ENCODE measurements around the gene C5orf24. TPM values are rescaled to one million over a fixed set of nuclear protein-coding genes. Genes with fewer than 3 reads are reported as not detected.
"Not testable (repeated sequence)": the region's sequence is repeated elsewhere in the genome, so short reads cannot be mapped to it uniquely, and the experiment has no call there.

Gene C5orf24
- total RNA-seq, 2 experiments from 2014 or later, result 25.8 to 30.5 TPM

DNA sequence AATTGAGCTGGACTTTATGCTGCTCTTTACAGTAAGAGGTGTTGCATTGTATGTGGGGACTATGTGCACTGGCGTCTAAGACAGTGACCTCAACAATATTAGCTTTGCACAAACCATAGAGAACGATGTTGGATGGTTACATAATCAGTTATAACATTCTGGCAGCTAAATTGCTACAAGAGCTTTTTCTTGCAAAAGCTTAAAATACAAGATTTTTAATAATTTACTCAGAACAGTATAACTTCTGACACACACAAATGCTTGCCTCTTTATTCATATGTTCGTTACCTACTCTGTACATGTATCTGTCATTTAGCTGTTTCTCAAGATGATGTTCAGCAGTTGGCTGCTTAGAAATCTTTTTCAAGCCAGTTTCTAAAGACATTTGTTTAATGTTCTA lies 11.6 kb downstream of the C5orf24 start:
- ATAC-seq (no peak), DNase-seq (no peak)
- Mint-ChIP-seq H3K27ac (no peak overlapping the region), H3K4me3 (no peak overlapping the region), H3K27me3 (ENCODE audit: low read depth) (no peaks in the 10 kb centered on the region), H3K9me3 (ENCODE audit: insufficient read depth) (no peaks in the 10 kb centered on the region), H3K4me1 (ENCODE audit: low read depth) (peaks cover 22% of the 10 kb centered on the region), H3K36me3 (ENCODE audit: low read depth) (peaks cover 41% of the 10 kb centered on the region)
- ChIA-PET POLR2A (interaction anchor here (1.0 to 2.8 kb wide), 2 partner anchors 10 to 12 kb away, joined by 3 to 11 read pairs; partner anchors contain the start of gene C5orf24), CTCF (interaction anchor here (0.8 to 1.0 kb wide), 2 partner anchors 16 to 48 kb away, joined by 3 read pairs; partner anchors contain the start of gene PCBD2)

DNA sequence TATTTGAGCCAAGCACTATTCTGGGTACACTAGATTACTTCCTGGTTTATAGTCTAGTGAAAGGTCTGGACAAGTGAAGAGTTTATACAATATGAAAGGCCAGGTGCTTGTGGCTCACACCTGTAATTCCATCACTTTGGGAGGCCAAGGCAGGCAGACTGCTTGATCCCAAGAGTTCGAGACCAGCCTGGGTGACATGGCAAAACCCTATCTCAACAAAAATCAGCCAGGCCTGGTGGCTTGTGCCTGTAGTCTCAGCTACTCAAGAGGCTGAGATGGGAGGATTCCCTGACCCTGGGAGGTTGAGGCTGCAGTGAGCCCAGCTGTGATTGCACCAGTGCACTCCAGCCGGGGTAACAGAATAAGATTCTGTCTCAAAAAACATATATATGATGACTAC lies 18.9 kb downstream of the C5orf24 start:
- POLR2A ChIA-PET, result interaction anchor here (1.2 to 1.4 kb wide), 2 partner anchors 9 to 40 kb away, joined by 3 to 7 read pairs; partner anchors contain the start of genes PCBD2 and TXNDC15
- ATAC-seq, result no peak
- H3K36me3 Mint-ChIP-seq (ENCODE audit: low read depth), result peaks cover 13% of the 10 kb centered on the region
- DNase-seq, result no peak
- no peak overlapping the region for H3K27ac Mint-ChIP-seq
- no peaks in the 10 kb centered on the region for H3K27me3 Mint-ChIP-seq (ENCODE audit: low read depth)
- H3K4me1 Mint-ChIP-seq (ENCODE audit: low read depth), result no peaks in the 10 kb centered on the region
- H3K9me3 Mint-ChIP-seq (ENCODE audit: insufficient read depth), result no peaks in the 10 kb centered on the region
- CTCF ChIA-PET, result interaction anchor here (1.1 to 3.6 kb wide), 2 partner anchors 13 to 40 kb away, joined by 3 to 10 read pairs; partner anchors contain the start of gene PCBD2
- H3K4me3 Mint-ChIP-seq, result no peak overlapping the region

DNA sequence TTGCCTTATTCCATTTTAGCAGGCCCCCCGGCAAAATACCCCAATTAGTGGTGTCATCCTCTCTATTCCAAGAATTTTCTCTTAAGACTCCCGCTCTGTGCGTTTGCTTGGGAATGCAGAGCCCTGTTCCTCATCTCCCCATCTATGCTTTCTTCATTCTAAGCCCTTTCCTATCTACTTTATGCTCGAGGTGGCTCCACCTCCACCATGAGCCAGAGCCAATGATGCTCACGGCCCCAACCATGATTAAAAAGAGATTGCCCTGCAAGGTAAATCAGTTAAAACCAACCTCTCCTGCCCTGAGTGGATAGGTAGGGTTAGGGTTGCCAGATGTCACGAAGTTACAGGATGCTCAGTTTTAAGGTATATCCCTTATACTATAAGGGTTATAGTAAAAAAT lies 27.7 kb downstream of the C5orf24 start:
- Mint-ChIP-seq H3K4me1 (ENCODE audit: low read depth) (peaks cover 34% of the 10 kb centered on the region), H3K36me3 (ENCODE audit: low read depth) (peaks cover 19% of the 10 kb centered on the region), H3K9me3 (ENCODE audit: insufficient read depth) (no peaks in the 10 kb centered on the region), H3K27ac (peak overlapping the region; percentile 72), H3K4me3 (peak overlapping the region; percentile 97), H3K27me3 (ENCODE audit: low read depth) (no peaks in the 10 kb centered on the region)
- CTCF ChIA-PET, result interaction anchor here (0.8 to 1.6 kb wide), 8 partner anchors 16 to 135 kb away, joined by 3 to 10 read pairs (median 4); partner anchors contain the start of genes C5orf24, CAMLG and PCBD2
- DNase-seq (peak; percentile 32), ATAC-seq (no peak)
- POLR2A ChIA-PET, result interaction anchor here (0.7 to 2.6 kb wide), 10 partner anchors 8 to 116 kb away, joined by 3 to 17 read pairs (median 4); partner anchors contain the start of genes C5orf24 and PCBD2

DNA sequence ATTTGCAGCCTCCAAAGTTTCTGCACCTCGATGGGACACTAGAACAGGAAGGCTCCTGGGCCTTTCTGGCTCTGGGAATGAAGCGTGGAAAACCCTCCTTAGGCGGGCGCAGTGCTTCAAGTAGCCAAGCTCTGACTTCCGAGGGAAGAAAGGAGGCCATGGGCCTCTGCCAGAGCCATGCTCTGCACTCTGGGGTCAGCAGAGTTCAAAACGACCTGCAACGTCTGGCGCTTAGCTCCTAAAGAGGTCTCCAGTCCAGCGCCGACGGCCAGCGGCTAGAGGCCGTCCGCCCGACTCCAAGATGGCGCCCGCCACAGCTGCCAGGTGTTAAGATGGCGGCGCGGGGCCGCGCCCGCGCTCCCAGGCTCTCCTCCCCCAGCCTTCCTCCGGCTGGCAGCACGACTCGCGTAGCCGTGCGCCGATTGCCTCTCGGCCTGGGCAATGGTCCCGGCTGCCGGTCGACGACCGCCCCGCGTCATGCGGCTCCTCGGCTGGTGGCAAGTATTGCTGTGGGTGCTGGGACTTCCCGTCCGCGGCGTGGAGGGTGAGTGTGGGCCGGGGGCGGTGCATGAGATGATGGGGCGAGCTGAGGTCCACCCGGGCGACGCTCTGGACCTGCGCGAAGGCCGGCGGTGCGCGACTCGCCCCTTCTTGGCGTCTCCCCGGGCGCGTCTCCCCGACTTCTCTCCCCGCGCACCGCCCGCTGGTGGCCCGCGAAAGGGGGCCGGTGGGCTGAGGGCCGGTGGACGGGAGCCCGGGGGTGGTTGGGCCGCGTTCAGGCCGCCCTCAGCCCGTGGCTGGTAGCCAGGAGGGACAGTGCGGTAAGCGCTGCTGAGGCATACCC lies 28.4 kb downstream of the C5orf24 start, which contains the start of gene TXNDC15:
Gene TXNDC15 (plus strand): TSS at position 385 of the 844 bp plus-strand sequence. CDS start 57 bp downstream, at position 442.
- POLR2A ChIA-PET, result interaction anchor here (0.7 to 2.6 kb wide), 11 partner anchors 9 to 116 kb away, joined by 3 to 17 read pairs (median 4); partner anchors contain the start of genes C5orf24 and PCBD2
- peaks cover 42% of the 10 kb centered on the region for H3K4me1 Mint-ChIP-seq (ENCODE audit: low read depth)
- H3K9me3 Mint-ChIP-seq (ENCODE audit: insufficient read depth), result no peaks in the 10 kb centered on the region
- H3K4me3 Mint-ChIP-seq, result peak within 1 kb of the TSS; percentile 97
- peaks cover 21% of the 10 kb centered on the region for H3K36me3 Mint-ChIP-seq (ENCODE audit: low read depth)
- H3K27me3 Mint-ChIP-seq (ENCODE audit: low read depth), result no peaks in the 10 kb centered on the region
- CTCF ChIA-PET, result interaction anchor here (0.8 to 1.6 kb wide), 7 partner anchors 17 to 136 kb away, joined by 3 to 10 read pairs (median 3); partner anchors contain the start of genes C5orf24, CAMLG and PCBD2
- DNase-seq (peak; percentile 87), ATAC-seq (peak; percentile 95)
- peak within 1 kb of the TSS; percentile 98 for H3K27ac Mint-ChIP-seq

DNA sequence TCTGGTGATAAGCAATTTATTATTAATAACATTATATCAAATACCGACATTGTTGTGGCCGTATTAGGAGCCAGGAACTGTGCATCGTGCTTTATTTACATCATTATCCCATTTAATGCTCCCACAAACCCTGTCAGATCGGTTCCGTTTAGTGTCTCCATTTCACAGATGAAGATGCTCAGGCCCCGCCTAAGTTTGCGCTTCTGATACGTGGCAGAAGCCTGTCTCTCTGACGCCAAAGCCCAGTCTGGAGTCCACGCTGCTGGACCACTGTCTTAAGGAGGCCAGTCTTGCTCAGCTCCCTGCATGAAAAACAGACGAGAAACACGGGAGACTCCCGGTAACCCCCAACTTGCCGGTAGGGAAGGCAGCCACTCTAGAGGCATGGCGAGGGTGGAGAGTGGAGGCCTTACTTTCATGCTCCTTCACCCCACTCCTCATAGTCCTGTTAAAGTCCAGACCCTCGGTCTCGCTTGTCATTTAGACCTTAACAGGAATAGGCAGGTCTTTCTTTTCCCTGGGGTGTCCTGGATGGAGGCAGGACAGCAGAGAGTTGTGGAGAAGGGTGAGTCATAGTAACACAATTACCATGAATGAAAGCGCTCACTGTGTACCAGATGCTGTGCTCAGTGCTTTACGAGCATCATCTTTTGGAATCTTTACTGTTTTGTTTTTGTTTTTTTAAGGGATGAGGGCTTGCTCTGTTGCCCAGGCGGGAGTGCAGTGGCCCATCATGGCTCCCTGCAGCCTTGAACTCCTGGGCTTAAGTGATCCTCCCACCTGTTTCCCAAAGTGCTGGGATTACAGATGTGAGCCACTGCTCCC lies 29.3 kb downstream of the C5orf24 start:
- peaks cover 47% of the 10 kb centered on the region for H3K4me1 Mint-ChIP-seq (ENCODE audit: low read depth)
- peak overlapping the region; percentile 98 for H3K27ac Mint-ChIP-seq
- ATAC-seq, result peak; percentile 34
- H3K9me3 Mint-ChIP-seq (ENCODE audit: insufficient read depth), result no peaks in the 10 kb centered on the region
- ChIA-PET POLR2A (interaction anchor here (1.5 to 2.6 kb wide), 3 partner anchors 26 to 30 kb away, joined by 3 to 17 read pairs (median 9); partner anchors contain the start of gene PCBD2), CTCF (interaction anchor here (1.5 to 2.1 kb wide), 2 partner anchors 29 to 30 kb away, joined by 9 to 10 read pairs; partner anchors contain the start of gene PCBD2)
- no peaks in the 10 kb centered on the region for H3K27me3 Mint-ChIP-seq (ENCODE audit: low read depth)
- peak; percentile 58 for DNase-seq
- peak overlapping the region; percentile 97 for H3K4me3 Mint-ChIP-seq
- peaks cover 25% of the 10 kb centered on the region for H3K36me3 Mint-ChIP-seq (ENCODE audit: low read depth)

DNA sequence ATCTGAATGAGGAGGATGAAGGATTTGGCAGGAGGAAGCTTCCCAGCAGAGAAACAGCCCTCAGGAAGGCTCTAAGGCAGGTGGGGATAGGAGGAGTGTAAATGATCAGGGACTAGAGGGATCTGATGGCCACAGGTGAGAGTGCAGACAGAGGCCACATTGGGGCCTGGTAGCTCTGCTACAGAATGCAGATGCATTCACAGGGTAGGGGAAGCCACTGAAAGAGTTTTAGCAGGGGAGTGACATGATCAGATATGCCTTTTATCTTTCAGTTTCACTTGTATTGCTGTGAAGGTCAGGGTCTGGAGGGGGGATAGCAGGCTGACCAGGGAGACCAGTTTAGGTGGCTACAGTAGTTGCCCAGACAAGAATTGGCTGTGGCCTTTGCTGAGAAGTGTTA lies 31.4 kb downstream of the C5orf24 start:
- Mint-ChIP-seq H3K36me3 (ENCODE audit: low read depth) (peaks cover 29% of the 10 kb centered on the region), H3K4me1 (ENCODE audit: low read depth) (peaks cover 50% of the 10 kb centered on the region), H3K27me3 (ENCODE audit: low read depth) (no peaks in the 10 kb centered on the region), H3K9me3 (ENCODE audit: insufficient read depth) (no peaks in the 10 kb centered on the region), H3K27ac (peak overlapping the region; percentile 78), H3K4me3 (peak overlapping the region; percentile 97)
- CTCF ChIA-PET, result interaction anchor here (2.1 kb wide), 1 partner anchor 27 kb away, joined by 9 read pairs; the partner anchor contains the start of gene PCBD2
- DNase-seq (peak; percentile 31), ATAC-seq (peak; percentile 7)
- POLR2A ChIA-PET, result interaction anchor here (0.7 to 1.4 kb wide), 4 partner anchors 28 to 32 kb away, joined by 3 to 7 read pairs (median 4); partner anchors contain the start of genes C5orf24 and PCBD2

DNA sequence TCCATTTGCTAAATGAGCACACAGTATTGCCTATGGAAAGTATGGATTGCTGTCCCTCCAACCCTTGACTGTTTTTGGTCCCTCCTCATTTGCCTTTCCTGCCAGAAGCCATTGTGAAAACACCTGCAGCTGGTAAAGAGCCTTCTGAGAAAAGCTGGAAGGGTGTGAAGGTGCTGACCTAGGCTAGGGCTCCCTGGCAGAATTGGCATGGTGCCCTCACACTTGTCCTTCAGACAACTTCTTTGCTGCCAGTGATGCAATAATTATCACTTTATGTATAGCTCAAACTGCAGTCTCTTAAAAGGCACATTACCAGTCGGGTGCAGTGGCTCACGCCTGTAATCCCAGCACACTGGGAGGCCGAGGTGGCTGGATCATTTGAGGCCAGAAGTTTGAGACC lies 32.6 kb downstream of the C5orf24 start:
- POLR2A ChIA-PET, result interaction anchor here (1.1 kb wide), 1 partner anchor 26 kb away, joined by 5 read pairs; no protein-coding TSS in a partner anchor
- no peaks in the 10 kb centered on the region for H3K9me3 Mint-ChIP-seq (ENCODE audit: insufficient read depth)

DNA sequence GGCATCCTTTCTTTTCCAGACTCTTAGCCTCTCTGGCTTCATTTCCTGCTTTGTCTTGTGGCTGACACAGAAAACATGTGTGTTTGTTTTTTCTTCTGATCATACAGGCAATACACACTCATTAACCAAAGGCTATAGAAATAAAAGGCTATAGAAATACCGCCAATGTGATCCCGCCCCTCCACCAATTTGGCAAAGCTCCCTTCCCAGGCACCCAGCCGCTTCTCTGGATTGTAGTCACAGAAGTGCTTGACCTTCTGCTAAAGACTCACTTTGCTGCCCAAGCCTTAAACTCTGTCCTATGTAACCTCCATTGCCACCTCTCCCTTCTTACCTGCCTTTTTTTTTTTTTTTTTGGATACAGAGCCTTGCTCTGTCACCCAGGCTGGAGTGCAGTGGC lies 33.7 kb downstream of the C5orf24 start:
- no peaks in the 10 kb centered on the region for H3K27me3 Mint-ChIP-seq (ENCODE audit: low read depth)
- DNase-seq, result no peak
- no peak overlapping the region for H3K27ac Mint-ChIP-seq
- H3K4me3 Mint-ChIP-seq, result no peak overlapping the region
- ChIA-PET CTCF (interaction anchor here (1.1 kb wide), 1 partner anchor 25 kb away, joined by 3 read pairs; the partner anchor contains the start of gene PCBD2), POLR2A (no interaction called here)
- H3K9me3 Mint-ChIP-seq (ENCODE audit: insufficient read depth), result no peaks in the 10 kb centered on the region
- peaks cover 45% of the 10 kb centered on the region for H3K4me1 Mint-ChIP-seq (ENCODE audit: low read depth)
- ATAC-seq, result no peak
- H3K36me3 Mint-ChIP-seq (ENCODE audit: low read depth), result peaks cover 29% of the 10 kb centered on the region

More for the DNA sequence above, 32.6 kb downstream of the C5orf24 start:
- DNase-seq (no peak), ATAC-seq (no peak)
- peaks cover 47% of the 10 kb centered on the region for H3K4me1 Mint-ChIP-seq (ENCODE audit: low read depth)
- no peak overlapping the region for H3K4me3 Mint-ChIP-seq
- no peaks in the 10 kb centered on the region for H3K27me3 Mint-ChIP-seq (ENCODE audit: low read depth)
- no peak overlapping the region for H3K27ac Mint-ChIP-seq
- CTCF ChIA-PET, result no interaction called here
- H3K36me3 Mint-ChIP-seq (ENCODE audit: low read depth), result peaks cover 29% of the 10 kb centered on the region

DNA sequence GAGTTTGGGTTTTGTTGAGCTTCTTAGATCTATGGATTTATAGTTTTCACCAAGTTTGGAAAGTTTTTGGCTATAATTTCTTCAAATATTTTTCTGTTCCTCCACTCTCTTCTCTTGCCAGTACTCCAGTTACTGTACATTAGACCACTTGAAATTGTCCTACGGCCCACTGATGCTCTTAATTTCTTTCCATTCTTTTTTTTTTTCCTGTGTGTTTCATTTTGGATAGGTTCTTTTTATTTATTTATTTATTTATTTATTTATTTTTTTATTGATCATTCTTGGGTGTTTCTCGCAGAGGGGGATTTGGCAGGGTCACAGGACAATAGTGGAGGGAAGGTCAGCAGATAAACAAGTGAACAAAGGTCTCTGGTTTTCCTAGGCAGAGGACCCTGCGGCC lies 35.2 kb downstream of the C5orf24 start:
- DNase-seq; H3K9me3 Mint-ChIP-seq (ENCODE audit: insufficient read depth); ATAC-seq; CTCF ChIA-PET; H3K27ac Mint-ChIP-seq; H3K4me3 Mint-ChIP-seq; POLR2A ChIA-PET; H3K27me3 Mint-ChIP-seq (ENCODE audit: low read depth): not testable (repeated sequence)
- Mint-ChIP-seq H3K4me1 (ENCODE audit: low read depth) (peaks cover 36% of the 10 kb centered on the region), H3K36me3 (ENCODE audit: low read depth) (peaks cover 25% of the 10 kb centered on the region)

DNA sequence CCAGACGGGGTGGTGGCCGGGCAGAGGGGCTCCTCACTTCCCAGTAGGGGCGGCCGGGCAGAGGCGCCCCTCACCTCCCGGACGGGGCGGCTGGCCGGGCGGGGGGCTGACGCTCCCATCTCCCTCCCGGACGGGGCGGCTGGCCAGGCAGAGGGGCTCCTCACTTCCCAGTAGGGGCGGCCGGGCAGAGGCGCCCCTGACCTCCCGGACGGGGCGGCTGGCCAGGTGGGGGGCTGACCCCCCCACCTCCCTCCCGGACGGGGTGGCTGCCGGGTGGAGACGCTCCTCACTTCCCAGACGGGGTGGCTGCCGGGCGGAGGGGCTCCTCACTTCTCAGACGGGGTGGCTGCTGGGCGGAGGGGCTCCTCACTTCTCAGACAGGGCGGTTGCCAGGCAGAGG lies 35.9 kb downstream of the C5orf24 start:
- POLR2A ChIA-PET, result not testable (repeated sequence)

DNA sequence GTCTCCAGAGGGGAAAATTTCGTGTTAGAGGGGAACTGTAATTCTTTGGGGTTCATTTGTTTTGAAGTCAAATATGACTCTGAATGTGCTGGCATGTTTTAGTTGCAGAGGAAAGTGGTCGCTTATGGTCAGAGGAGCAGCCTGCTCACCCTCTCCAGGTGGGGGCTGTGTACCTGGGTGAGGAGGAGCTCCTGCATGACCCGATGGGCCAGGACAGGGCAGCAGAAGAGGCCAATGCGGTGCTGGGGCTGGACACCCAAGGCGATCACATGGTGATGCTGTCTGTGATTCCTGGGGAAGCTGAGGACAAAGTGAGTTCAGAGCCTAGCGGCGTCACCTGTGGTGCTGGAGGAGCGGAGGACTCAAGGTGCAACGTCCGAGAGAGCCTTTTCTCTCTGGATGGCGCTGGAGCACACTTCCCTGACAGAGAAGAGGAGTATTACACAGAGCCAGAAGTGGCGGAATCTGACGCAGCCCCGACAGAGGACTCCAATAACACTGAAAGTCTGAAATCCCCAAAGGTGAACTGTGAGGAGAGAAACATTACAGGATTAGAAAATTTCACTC lies 41.9 kb downstream of the C5orf24 start:
- H3K27ac Mint-ChIP-seq, result no peak overlapping the region
- CTCF ChIA-PET, result no interaction called here

More for the DNA sequence above, 35.9 kb downstream of the C5orf24 start:
- H3K4me3 Mint-ChIP-seq; CTCF ChIA-PET; ATAC-seq; H3K27ac Mint-ChIP-seq; H3K27me3 Mint-ChIP-seq (ENCODE audit: low read depth); H3K9me3 Mint-ChIP-seq (ENCODE audit: insufficient read depth); DNase-seq: not testable (repeated sequence)
- peaks cover 20% of the 10 kb centered on the region for H3K36me3 Mint-ChIP-seq (ENCODE audit: low read depth)
- H3K4me1 Mint-ChIP-seq (ENCODE audit: low read depth), result peaks cover 29% of the 10 kb centered on the region

More for the DNA sequence above, 41.9 kb downstream of the C5orf24 start:
- H3K9me3 Mint-ChIP-seq (ENCODE audit: insufficient read depth), result no peaks in the 10 kb centered on the region
- ATAC-seq, result no peak
- peaks cover 4% of the 10 kb centered on the region for H3K4me1 Mint-ChIP-seq (ENCODE audit: low read depth)
- DNase-seq, result no peak
- H3K36me3 Mint-ChIP-seq (ENCODE audit: low read depth), result peaks cover 35% of the 10 kb centered on the region
- POLR2A ChIA-PET, result no interaction called here
- H3K27me3 Mint-ChIP-seq (ENCODE audit: low read depth), result no peaks in the 10 kb centered on the region
- no peak overlapping the region for H3K4me3 Mint-ChIP-seq

All from activated CD8-positive, alpha-beta T cell treated with anti-CD3 and anti-CD28 coated beads, Interleukin-2, amount 10 ng/mL, durations not matched to agents 7 days and 5 days (primary cell).